Stimulated activated CD4-positive, alpha-beta T cell treated with anti-CD3 and anti-CD28 coated beads, Interleukin-4, amount 100 ng/mL, for 48 hours (primary cell): Measurements from ENCODE around the gene SDK1.

Experiments used
- DNase-seq, 2 donors: peaks; one replicate each; pipeline ENCODE4 v3.0.0-alpha.2; 2020; ENCODE audit warnings: low read depth in 2 of 2

Gene SDK1

GRCh38 chr7:3338161-3338560 is 37.1 kb downstream of the SDK1 start:
- DNase-seq, result no peak

DNA sequence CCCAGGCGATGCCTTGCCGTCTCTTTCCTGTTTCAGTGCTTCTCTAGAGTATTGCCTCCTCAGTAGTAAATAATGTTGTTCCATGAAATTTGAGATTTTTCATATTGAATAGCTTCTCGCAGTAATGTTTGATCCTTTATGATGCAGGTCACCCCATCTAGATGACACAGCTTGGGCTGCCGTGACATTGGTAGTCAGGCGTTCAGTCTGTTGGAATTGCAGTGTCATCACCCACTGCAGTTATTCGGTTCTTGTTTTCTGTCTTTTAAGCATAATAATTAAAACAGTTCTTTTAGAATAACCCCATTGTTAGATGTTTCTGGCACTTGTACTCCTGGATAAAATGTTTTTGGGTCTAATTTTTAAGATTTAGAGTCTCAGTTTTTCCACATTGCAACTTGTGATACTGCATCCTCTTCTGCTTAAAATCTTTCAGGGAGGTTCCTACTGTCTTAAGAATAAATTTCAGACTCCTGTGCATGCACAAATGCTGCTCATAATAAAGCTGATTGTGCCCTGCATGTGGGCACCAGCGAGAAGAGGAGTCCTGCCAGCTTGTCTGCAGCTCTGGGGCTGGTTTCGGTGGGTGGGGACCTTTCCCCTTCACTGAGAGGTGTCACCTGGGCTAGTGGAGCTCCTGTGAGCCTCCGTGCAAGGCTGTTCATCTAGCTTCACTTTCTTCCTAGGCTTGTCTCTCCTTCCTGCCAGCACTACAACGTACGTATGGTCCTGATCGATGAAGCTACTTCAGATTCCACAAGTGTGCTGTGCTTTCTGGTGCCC is 44.8 kb downstream of the SDK1 start:
- DNase-seq, result no peak

- no peak for DNase-seq
Observed at GRCh38 chr7:3349126-3349525, 48.1 kb downstream of the SDK1 start.

- DNase-seq, result no peak
Observed at GRCh38 chr7:3356173-3356572, 55.1 kb downstream of the SDK1 start.

DNA sequence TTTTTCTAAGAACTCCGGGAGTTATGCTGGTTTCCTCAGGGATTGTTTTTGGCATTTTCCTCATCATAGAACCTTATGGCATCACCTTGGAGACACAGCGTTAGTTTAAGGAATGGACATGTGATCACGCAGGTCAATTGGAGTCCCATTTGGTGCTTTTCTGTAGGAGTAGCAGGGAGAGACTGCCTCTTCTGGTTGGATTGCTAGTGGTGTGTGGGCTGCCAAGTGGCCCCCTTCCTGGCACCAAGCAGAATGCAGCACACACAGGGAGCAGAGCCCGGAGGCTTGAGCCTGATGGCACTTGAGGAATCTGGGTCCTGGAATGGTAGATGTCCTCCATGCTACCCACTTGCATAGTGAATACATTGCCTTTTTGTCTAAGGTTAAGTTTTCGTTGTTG is 57.9 kb downstream of the SDK1 start:
- no peak for DNase-seq

DNA sequence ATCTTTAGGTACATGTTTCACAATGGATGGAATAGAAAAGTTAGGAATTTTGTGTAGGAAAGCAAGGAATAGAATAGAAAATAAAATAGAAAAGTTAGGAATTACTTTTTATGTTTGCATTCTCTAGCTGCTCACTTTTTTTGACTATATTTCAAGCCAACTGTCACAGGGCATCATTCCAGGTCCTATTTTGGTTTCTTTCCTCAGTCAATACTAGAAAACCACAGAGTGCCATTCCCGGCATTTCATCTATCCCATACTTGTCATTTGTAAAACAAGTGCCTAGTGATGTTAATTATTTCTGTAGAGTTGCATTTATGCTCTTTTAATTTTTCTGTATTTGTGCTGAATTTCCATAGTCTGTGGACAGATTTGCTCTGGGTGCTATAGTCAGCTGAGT is 66.2 kb downstream of the SDK1 start:
- no peak for DNase-seq

DNA sequence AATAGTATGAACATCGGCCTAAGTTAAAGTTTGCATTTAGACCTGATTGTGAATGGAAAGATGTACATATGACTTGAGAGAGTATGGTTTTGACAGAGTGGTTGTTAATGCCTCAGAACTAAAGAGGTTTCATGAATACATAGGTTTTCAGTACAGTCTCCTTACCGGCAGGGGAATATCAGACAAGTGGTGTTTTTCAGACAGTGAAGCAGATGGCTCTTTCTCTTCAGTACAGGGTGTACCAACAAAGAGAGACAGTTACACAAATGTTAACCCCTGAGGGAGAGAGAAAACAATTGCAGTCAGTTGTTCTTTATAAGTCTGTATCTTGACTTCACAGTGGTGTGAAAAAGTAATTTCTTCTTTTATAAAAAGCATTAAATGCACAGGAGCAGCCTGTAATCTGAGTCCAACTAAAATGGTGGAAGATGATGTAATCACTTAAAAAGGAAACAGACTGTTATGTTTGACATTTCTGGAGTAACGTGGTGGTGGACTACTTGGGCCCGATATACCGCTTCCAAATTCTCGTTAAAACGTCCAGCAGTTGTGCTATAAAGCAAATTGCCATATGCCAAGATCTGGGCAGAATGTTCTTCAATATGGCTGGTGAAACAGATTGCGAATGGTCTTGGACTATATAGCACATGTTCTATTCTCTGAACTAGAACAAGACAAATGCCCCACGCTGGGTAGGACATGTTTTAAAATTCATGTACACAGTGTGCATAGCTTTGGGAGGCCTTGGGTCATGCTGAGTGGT is 69.2 kb downstream of the SDK1 start:
- DNase-seq, result no peak

DNA sequence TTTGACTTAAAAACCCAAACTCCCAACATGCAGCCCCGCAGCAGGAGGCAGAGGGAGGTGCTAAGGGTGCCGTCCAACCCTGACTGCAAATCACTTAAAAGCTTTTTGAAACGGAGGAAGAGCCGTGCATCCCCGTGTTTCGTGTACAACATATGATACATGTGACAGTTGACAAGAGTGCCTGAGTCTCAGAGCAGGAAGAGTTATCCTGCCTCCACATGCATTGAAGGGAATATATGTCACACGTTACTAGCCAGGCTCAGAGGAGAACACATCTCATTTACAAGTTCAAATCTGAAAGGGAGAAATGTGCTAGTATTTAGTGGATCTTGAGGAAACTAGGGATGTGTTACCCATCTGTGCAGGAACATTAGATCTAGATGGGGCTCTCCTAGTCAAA is 69.9 kb downstream of the SDK1 start:
- no peak for DNase-seq

DNA sequence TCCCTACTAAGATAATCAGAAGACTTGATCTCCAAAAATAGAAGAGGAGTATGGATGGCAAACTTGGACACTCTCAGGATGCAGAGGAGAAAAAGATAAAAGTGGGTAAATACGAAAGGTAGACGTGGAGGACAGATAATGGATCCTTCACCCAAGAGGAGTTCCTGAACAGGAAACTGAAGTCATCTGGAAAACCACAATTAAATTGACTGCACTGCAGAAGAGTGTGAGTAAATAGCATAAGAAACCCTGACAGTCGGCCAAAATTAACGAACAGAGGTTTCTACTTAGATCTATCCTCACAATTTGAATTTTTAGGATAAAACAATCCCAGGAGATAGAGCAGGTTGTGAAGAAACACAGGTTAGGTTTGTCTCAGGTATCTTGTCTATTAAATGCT is 70.5 kb downstream of the SDK1 start:
- no peak for DNase-seq

DNA sequence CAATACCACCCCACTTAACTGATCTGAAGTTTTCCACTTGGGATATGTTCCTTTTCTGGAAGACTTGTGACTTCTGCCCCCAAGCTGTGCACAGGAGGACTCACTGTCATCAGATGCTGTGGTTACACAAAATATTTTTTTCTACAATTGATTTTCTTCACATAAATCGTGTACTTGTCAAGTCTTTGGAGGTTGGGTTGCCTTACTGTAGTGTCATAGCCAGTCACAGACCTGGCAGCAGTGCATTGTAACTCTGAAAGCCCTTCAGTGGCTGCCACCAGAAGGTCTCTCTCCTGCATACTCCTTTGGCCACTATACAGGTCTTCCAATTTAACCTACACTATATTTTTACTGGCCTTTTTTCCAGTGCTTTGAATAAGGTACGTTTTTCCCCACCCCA is 73.2 kb downstream of the SDK1 start:
- DNase-seq, result no peak

GRCh38 chr7:3378390-3379150 is 77.5 kb downstream of the SDK1 start:
- DNase-seq, result no peak

DNA sequence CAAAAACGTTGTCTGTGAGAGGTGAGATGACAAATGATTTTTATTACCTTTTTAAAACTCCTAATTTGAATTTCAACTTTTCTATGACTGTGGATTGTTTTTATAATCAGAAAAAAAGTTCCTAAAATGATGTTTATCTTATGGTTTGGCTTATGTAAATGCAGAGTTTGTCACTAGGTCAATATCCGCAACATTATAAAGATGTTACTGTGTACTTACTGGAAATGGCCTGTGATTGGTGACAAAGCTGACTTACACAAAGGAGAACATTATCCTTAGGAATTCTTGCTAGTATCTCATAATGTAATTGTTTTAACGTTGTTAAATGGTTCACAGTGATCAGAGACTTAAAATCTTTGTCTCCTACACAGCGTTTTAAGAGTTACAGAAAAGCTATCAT is 79.0 kb downstream of the SDK1 start:
- no peak for DNase-seq

GRCh38 chr7:3380886-3381685 is 80.0 kb downstream of the SDK1 start:
- no peak for DNase-seq

DNA sequence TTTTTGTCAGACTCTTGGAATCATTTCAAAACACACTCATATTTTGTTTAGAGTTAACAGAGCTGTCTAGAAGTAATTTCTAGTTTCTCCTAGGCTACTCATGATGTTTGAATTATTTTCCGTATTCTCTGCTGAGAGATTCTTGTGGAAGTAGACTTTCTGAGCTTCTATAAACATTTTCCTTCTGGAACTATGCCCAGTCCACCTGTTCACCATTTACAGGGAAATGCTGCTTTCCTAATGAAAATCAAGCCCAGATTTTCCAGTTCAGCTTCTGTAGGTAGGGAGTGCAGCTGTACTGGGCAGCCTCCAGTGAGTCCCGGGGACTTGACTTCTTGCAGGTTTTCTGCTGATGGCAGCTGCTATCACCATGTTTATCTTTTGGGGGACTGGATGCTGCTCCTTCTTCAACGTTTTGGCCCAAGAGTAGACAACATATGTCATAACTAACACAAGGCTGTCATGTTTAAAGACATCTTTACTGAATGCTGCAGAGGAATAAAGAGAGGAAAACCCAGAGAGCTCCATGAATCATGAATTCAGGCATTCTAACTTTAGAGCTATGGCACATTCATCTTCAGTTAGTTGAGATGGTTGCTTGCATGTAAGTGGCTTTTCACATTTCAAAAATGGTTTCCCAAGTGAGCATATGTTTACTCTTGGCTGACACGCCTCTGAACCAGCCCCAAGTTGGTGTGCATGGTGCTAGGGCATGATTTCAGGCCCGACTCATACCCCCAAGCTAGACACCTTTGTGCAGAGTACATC is 85.6 kb downstream of the SDK1 start:
- DNase-seq, result no peak

DNA sequence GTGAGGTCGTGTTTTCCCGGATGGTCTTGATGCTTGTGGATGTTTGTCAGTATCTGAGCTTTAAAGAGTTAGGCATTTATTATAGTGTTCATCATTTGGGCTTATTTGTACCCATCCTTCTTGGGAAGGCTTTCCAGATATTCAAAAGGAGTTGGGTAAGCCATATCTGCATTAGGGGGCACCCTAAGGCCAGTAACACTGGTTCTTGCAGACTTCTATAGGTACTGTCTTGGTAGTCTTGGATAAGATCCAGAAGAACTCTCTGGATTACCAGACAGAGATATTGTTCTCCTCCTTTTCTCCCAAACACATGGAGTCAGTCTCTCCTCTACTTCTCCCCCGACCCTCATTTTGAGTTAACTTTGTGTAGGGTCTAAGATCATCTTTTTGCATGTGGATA is 92.8 kb downstream of the SDK1 start:
- DNase-seq, result no peak

DNA sequence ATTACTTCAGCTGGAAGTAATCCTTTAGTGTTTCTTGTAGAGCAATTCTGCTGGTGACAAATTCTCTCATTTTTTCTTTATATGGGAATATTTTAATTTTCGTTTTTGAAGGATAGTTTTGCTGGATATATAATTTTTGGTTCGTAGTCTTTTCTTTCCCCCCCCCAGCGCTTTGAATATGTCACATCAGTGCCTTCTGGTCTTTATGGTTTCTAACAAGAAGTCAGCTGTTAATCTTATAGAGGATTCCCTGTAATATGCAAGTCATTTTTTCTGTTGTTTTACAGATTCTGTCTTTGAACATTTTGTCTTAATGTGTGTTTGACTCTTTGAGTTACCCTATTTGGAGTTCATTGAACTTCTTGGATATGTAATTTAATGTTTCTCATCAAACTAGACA is 96.3 kb downstream of the SDK1 start:
- no peak for DNase-seq

- DNase-seq, result no peak
Observed at GRCh38 chr7:3399858-3400257, 98.8 kb downstream of the SDK1 start.

DNA sequence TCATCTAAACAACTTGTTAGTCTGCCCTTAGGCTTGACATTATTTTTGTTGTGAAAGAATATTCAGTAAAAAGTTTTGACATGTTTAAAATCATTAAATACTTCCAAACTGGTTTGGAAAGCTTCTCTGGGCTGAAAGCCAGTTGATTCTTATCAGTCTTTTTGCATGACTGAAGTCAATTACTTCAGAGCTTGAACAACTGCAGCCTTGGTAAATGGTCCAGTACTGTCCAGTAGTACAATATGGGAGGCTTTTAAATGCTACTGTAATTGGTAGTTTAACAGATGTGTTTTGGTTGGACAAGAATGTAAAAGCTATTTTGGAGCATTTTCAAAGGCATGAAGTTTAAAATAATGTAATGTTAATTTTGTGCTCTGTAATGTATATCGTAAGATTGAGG is 103.4 kb downstream of the SDK1 start:
- DNase-seq, result no peak

- DNase-seq, result no peak
Observed at GRCh38 chr7:3408814-3409595, 108.0 kb downstream of the SDK1 start.

DNA sequence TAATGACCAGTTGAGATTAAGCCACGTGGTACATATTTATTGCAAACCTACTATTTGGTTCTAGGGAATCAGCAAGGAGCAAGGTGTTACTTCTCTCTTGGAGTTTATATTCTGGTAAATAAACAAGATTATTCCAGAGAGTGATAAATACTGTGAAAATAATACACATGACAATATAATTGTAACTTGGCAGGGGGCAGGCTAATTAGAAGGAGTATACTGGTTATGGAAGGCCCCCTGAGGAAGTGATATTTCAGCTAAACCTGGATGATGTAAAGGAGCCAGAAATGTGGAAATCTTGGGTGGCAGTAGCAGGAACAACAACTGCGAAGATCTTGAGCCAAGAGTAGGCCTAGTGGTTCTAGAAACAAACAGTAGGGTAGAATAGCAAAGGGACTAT is 111.8 kb downstream of the SDK1 start:
- no peak for DNase-seq
